NT2/D1 (cell line): Measurements from ENCODE around the gene ATP1A4.

Source experiments
- YY1 ChIP-seq: IDR thresholded peaks from 2 replicates; pipeline ENCODE4 v1.6.1; 2011; ENCODE audit not compliant: insufficient read length, insufficient read depth
- ZNF274 ChIP-seq: IDR thresholded peaks from 2 replicates; pipeline ENCODE4 v1.6.1; 2011; ENCODE audit warnings: mild to moderate bottlenecking, low read depth, low read length

GRCh38 chr1:160200786-160201185 lies 49.4 kb downstream of the ATP1A4 start:
- TF ChIP-seq ZNF274 (no peak), YY1 (no peak)
